Endothelial cell of umbilical vein (primary cell): ENCODE results near the gene NFS1. TPM values are rescaled to one million over a fixed set of nuclear protein-coding genes. Genes with fewer than 3 reads are reported as not detected.
A peak's percentile ranks its signal among the peaks of the same experiment; 100 is the strongest.

Source experiments
- BruUV-seq: library from RNA; stranded (reverse); fragments of 400-500 nt; replicated peaks from 2 replicates; lab custom pipeline; 2021; lab: Mats Ljungman, UMichigan
- CTCF ChIA-PET: fragments of 300-600, 350-600 bp; sonication (Branson Sonifier 250); formaldehyde crosslinking; loops from one replicate; lab custom pipeline; 2021; ENCODE audit warnings: antibody characterized with exemption, inconsistent platforms; lab: Charles Lee
- POLR2A ChIA-PET: fragments of 300-600, 350-600 bp; sonication (Branson Sonifier 250); formaldehyde crosslinking; loops from one replicate; lab custom pipeline; 2021; ENCODE audit warnings: antibody characterized with exemption, inconsistent platforms; lab: Charles Lee
- DNase-seq: peaks from one replicate; pipeline ENCODE4 v3.0.0-alpha.2; 2011; ENCODE audit warnings: low read depth, low spot score
- FAIRE-seq: peaks from 2 replicates; lab custom pipeline; 2011; peaks lifted over from hg19 to GRCh38; lab: Jason Lieb, UNC
- H2AFZ ChIP-seq: 2 replicates; pipeline ENCODE4 v1.6.0; 2012; ENCODE audit warnings: low read depth, low read length, control low read depth, inconsistent platforms
- H3K27ac ChIP-seq: 2 replicates; pipeline ENCODE4 v1.5.1; 2011; ENCODE audit warnings: low read depth, mild to moderate bottlenecking, control low read depth, low read length, moderate library complexity; ENCODE audit not compliant: insufficient read depth
- H3K27me3 ChIP-seq, 2 experiments: 2 replicates each; pipeline versions ENCODE4 v1.6.0 to v1.6.1; 2011; ENCODE audit warnings: low read length in 2 of 2, mixed read lengths in 1 of 2; ENCODE audit not compliant: control insufficient read depth in 2 of 2, insufficient read depth in 2 of 2
- H3K36me3 ChIP-seq, 2 experiments: 2 replicates in 1 of 2; 3 replicates in 1 of 2; pipeline ENCODE4 v1.5.1; 2011; ENCODE audit warnings: low read length in 2 of 2, mild to moderate bottlenecking in 1 of 2, moderate library complexity in 1 of 2; ENCODE audit not compliant: control insufficient read depth in 2 of 2, insufficient read depth in 2 of 2; ENCODE audit errors: extremely low read depth in 1 of 2
- H3K4me1 ChIP-seq: 3 replicates; pipeline ENCODE4 v1.5.1; 2011; ENCODE audit warnings: mild to moderate bottlenecking, low read length; ENCODE audit not compliant: control insufficient read depth, insufficient read depth; ENCODE audit errors: extremely low read depth
- H3K4me2 ChIP-seq: 2 replicates; pipeline ENCODE4 v1.6.1; 2011; ENCODE audit warnings: low read length, control low read depth, mixed read lengths; ENCODE audit not compliant: insufficient read depth
- H3K4me3 ChIP-seq, 3 experiments: fragments of 200-600 bp in 1 of 3; sonication (generic), shearing (Covaris generic) in 1 of 3; replicated peaks in 1 of 3; 2 replicates each; pipeline ENCODE4 v1.5.1; 2011 to 2016; ENCODE audit warnings: control low read depth in 3 of 3, low read length in 3 of 3, mild to moderate bottlenecking in 2 of 3, inconsistent platforms in 1 of 3, low read depth in 1 of 3, moderate library complexity in 1 of 3; ENCODE audit not compliant: insufficient read depth in 1 of 3
- H3K79me2 ChIP-seq: 2 replicates; pipeline ENCODE4 v1.6.0; 2012; ENCODE audit warnings: low read length, inconsistent platforms; ENCODE audit not compliant: control insufficient read depth, insufficient read depth
- H3K9ac ChIP-seq: replicated peaks from 2 replicates; pipeline ENCODE3; 2011; ENCODE audit warnings: low read length, control low read depth; ENCODE audit not compliant: insufficient read depth; ENCODE audit errors: extremely low read depth
- H3K9me1 ChIP-seq: replicated peaks from 3 replicates; pipeline ENCODE4 v1.6.0; 2011; ENCODE audit warnings: mild to moderate bottlenecking, low read length; ENCODE audit not compliant: control insufficient read depth, insufficient read depth; ENCODE audit errors: extremely low read depth
- H3K9me3 ChIP-seq: replicated peaks from 2 replicates; pipeline ENCODE4 v1.5.1; 2012; ENCODE audit warnings: low read length, inconsistent platforms; ENCODE audit not compliant: control insufficient read depth, insufficient read depth
- H4K20me1 ChIP-seq: replicated peaks from 2 replicates; pipeline ENCODE3; 2011; ENCODE audit warnings: mild to moderate bottlenecking, low read length; ENCODE audit not compliant: control insufficient read depth, insufficient read depth; ENCODE audit errors: extremely low read depth
- EZH2 ChIP-seq: IDR thresholded peaks from 2 replicates; pipeline ENCODE4 v1.6.1; 2012; ENCODE audit warnings: borderline replicate concordance, low read depth, mild to moderate bottlenecking, moderate library complexity, low read length, inconsistent platforms; ENCODE audit not compliant: severe bottlenecking
- GATA2 ChIP-seq: IDR thresholded peaks from 2 replicates; pipeline ENCODE4 v1.7.0; 2011; ENCODE audit warnings: low read depth, mild to moderate bottlenecking, moderate library complexity, mixed read lengths, low read length; ENCODE audit not compliant: insufficient read length, insufficient read depth
- JUN ChIP-seq: IDR thresholded peaks from 2 replicates; pipeline ENCODE4 v1.6.1; 2011; ENCODE audit warnings: borderline replicate concordance, low read depth; ENCODE audit not compliant: insufficient read length, insufficient read depth
- MYC ChIP-seq: IDR thresholded peaks from one replicate; pipeline ENCODE4 v1.6.1; 2011; ENCODE audit warnings: mild to moderate bottlenecking, low read depth, low read length
- dilution Hi-C: fragments of 300-500 bp; cut with MboI; formaldehyde crosslinking; loops from one replicate; pipeline ENCODE4 v1.15.0; 2019; ENCODE audit warnings: low sequenced_read_pairs; ENCODE audit not compliant: extremely low pct_ligation_motif_present
- intact Hi-C: fragments of 100-400 bp; cut with micrococcal nuclease; formaldehyde crosslinking; loops from one replicate; pipeline ENCODE4 v1.10.0; 2022
- polyA plus RNA-seq, 4 experiments: library from polyadenylated mRNA; depleted of rRNA in 3 of 4; stranded (reverse) in 3 of 4; unstranded in 1 of 4; fragments of >200 nt; gene quantifications; 2 replicates each; pipeline versions ENCODE4 v1.2.1 to v1.2.3, GENCODE V29; 2011 to 2012; ENCODE audit warnings: missing spikeins in 1 of 4
- total RNA-seq: library from RNA; stranded (reverse); gene quantifications from 2 replicates; pipeline ENCODE4 v1.2.3, GENCODE V29; 2021
- TF ChIP-seq, protein P1 (sequence below): IDR thresholded peaks from 2 replicates; pipeline ENCODE4 v1.6.1; 2011; ENCODE audit not compliant: insufficient read depth, insufficient read length

The NFS1 gene
- total and polyA plus RNA-seq, 2 donors (not counting 3 experiments of a cell fraction or from before 2014, with no cell fraction given), result 25.1 to 28.4 TPM

DNA sequence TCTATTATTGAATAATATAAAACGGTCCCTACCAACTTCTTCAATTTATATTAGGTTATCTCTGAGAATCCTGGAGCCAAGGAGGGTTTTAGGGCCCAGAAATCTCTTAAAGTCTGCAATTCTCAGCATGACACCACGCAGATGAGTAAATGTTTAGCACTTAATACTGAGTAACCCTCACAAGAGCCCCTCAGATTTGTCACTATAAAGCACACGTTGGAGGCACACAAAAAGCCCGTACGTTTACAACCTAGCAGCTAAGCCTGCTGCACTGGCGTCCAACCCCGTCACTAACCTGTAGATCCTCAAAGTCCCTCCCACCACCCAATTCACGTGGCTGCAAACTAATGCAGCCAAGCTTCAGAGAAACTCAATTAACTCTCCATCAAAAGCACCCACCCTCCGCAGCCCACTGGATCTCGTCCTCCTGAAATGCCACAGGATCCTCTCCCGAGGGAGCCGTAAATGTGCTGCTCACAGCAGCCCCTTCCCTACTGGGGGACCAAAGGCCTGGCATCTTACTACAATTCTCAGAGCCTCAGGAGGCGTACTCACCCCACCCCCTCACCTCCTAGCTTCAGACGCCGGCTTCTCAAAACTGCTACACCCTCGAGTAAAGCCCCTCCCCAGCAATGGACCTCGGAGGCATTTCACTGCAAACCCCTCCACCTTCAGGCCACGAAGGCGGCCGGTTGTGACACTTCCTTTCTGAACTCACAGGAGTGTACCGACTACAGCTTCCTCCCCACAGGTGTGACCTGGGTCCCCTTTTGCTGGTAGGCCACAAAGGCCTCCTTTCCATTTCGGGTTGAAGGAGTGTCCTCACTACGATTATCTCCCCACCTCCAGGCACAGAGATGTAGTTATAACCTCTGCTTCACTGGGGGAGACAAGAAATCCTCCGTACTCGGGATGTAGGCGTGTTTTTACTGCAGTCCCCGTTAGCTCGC, 35.4 kb downstream of the NFS1 start:
- no TSS peak for BruUV-seq
- H3K4me1 ChIP-seq, result peaks cover 19% of the 10 kb centered on the region
- peaks cover 14% of the 10 kb centered on the region for H4K20me1 ChIP-seq
- DNase-seq, result peak; percentile 45
- H3K9me3 ChIP-seq, result no peaks in the 10 kb centered on the region
- peak overlapping the region; percentile 59 for H3K9ac ChIP-seq
- TF ChIP-seq, protein P1, sequence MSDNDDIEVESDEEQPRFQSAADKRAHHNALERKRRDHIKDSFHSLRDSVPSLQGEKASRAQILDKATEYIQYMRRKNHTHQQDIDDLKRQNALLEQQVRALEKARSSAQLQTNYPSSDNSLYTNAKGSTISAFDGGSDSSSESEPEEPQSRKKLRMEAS, result no peak
- TF ChIP-seq EZH2, result no peak
- TF ChIP-seq GATA2, result no peak
- no peak for TF ChIP-seq JUN
- no peak for TF ChIP-seq MYC
- FAIRE-seq, result no peak
- ChIA-PET POLR2A (no interaction called here), CTCF (interaction anchor here (0.8 to 2.1 kb wide), 6 partner anchors 10 to 79 kb away, joined by 3 to 8 read pairs (median 3); partner anchors contain the start of genes RBM39 and SPAG4)
- intact Hi-C loops, result loop anchor here (1.0 to 5.0 kb wide), 3 partner anchors 35 to 79 kb away; partner anchors contain the start of genes NFS1, RBM39 and ROMO1
- peak overlapping the region; percentile 33 for H3K27ac ChIP-seq
- H3K27me3 ChIP-seq, result no peaks in the 10 kb centered on the region
- H3K4me3 ChIP-seq, result peak overlapping the region; percentile 13 to 81 (median 78)
- H2AFZ ChIP-seq, result no peak overlapping the region
- H3K9me1 ChIP-seq, result no peaks in the 10 kb centered on the region
- peaks cover 58% of the 10 kb centered on the region for H3K79me2 ChIP-seq
- dilution Hi-C loops, result no loop called here
- H3K4me2 ChIP-seq, result peak overlapping the region; percentile 77
- H3K36me3 ChIP-seq, result no peaks in the 10 kb centered on the region
